K562 (cell line): ENCODE results near the gene SUCNR1. TPM values are rescaled to one million over a fixed set of nuclear protein-coding genes. Genes with fewer than 3 reads are reported as not detected.

Experiments
- ARID3A ChIP-seq: IDR thresholded peaks from 2 replicates; pipeline ENCODE4 v1.6.1; 2012; ENCODE audit warnings: low read depth, low read length, improper control_type of control experiment, borderline replicate concordance
- CCNT2 ChIP-seq: IDR thresholded peaks from 2 replicates; pipeline ENCODE4 v1.6.1; 2011; ENCODE audit warnings: borderline replicate concordance, low read depth, mild to moderate bottlenecking, moderate library complexity, mixed read lengths, low read length; ENCODE audit not compliant: insufficient read length; ENCODE audit errors: extremely low read depth
- CEBPB ChIP-seq: fragments of 450-650 bp; IDR thresholded peaks from 2 replicates; pipeline ENCODE4 v1.6.1; 2016; ENCODE audit warnings: missing genetic modification characterization, missing compliant biosample characterization
- CEBPG ChIP-seq, 3 experiments: fragments of 200-800 bp in 1 of 3; sonication (Bioruptor generic) in 1 of 3; sonication (generic) in 1 of 3; formaldehyde crosslinking in 1 of 3; IDR thresholded peaks in 2 of 3; conservative IDR thresholded peaks in 1 of 3; 2 replicates each; pipeline versions ENCODE4 v1.6.1 to v1.8.0; 2016 to 2022; ENCODE audit warnings: missing compliant biosample characterization in 2 of 3, missing genetic modification characterization in 2 of 3, mild to moderate bottlenecking in 1 of 3, missing genetic modification reagents in 1 of 3
- CREB1 ChIP-seq, 2 experiments: sonication (generic) in 1 of 2; formaldehyde crosslinking in 1 of 2; IDR thresholded peaks; 2 replicates each; pipeline versions ENCODE4 v1.6.1 to v1.8.0; 2012 to 2022; ENCODE audit warnings: inconsistent platforms in 1 of 2, mild to moderate bottlenecking in 1 of 2, missing genetic modification reagents in 1 of 2, moderate library complexity in 1 of 2
- E2F6 ChIP-seq, 2 experiments: IDR thresholded peaks; 2 replicates each; pipeline ENCODE4 v1.6.1; 2011; ENCODE audit warnings: borderline replicate concordance in 1 of 2, control low read depth in 1 of 2, low read depth in 1 of 2, low read length in 1 of 2, mild to moderate bottlenecking in 1 of 2, mixed read lengths in 1 of 2, moderate library complexity in 1 of 2; ENCODE audit not compliant: insufficient read depth in 1 of 2, insufficient read length in 1 of 2, poor library complexity in 1 of 2, severe bottlenecking in 1 of 2; ENCODE audit errors: extremely low read depth in 1 of 2
- GATAD2A ChIP-seq: fragments of 450-650 bp; IDR thresholded peaks from 2 replicates; pipeline ENCODE4 v1.6.1; 2017
- HMGXB4 ChIP-seq: sonication (generic); formaldehyde crosslinking; IDR thresholded peaks from 2 replicates; pipeline ENCODE4 v1.8.1; 2023; ENCODE audit warnings: mild to moderate bottlenecking, missing genetic modification reagents
- MAFK ChIP-seq: IDR thresholded peaks from 2 replicates; pipeline ENCODE4 v1.6.1; 2011; ENCODE audit warnings: low read length, improper control_type of control experiment
- MEIS2 ChIP-seq: fragments of 450-650 bp; IDR thresholded peaks from 2 replicates; pipeline ENCODE4 v1.6.1; 2014; ENCODE audit warnings: mild to moderate bottlenecking; ENCODE audit not compliant: partially characterized antibody
- MTA1 ChIP-seq: fragments of 450-650 bp; IDR thresholded peaks from 2 replicates; pipeline ENCODE4 v1.6.1; 2017; ENCODE audit warnings: borderline replicate concordance
- PKNOX1 ChIP-seq: fragments of 450-650 bp; IDR thresholded peaks from 2 replicates; pipeline ENCODE4 v1.6.1; 2016
- TEAD4 ChIP-seq, 2 experiments: sonication (generic) in 1 of 2; formaldehyde crosslinking in 1 of 2; IDR thresholded peaks; 2 replicates each; pipeline versions ENCODE4 v1.6.1 to v1.8.0; 2012 to 2022; ENCODE audit warnings: borderline replicate concordance in 1 of 2, inconsistent platforms in 1 of 2, low read length in 1 of 2, mild to moderate bottlenecking in 1 of 2, missing genetic modification reagents in 1 of 2
- polyA plus RNA-seq, 8 experiments: library from polyadenylated mRNA; depleted of rRNA in 4 of 8; stranded (reverse) in 5 of 8; unstranded in 3 of 8; fragments of >200 nt; fragmentation: Nextera tagmentation in 2 of 8; fragmentation: Illumina TruSeq in 1 of 8; extraction: Ambion mirVana in 2 of 8; extraction: Trizol in 1 of 8; gene quantifications; 2 replicates each; pipeline versions ENCODE4 v1.2.1 to v1.2.3, GENCODE V29; 2011 to 2014; ENCODE audit warnings: inconsistent platforms in 1 of 8, missing spikeins in 1 of 8
- total RNA-seq, 7 experiments: library from RNA; depleted of rRNA in 6 of 7; stranded (reverse); fragments of >200 nt in 6 of 7; fragmentation: Illumina TruSeq in 2 of 7; extraction: Trizol in 2 of 7; gene quantifications; 2 replicates each; pipeline versions ENCODE4 v1.2.1 to v1.2.3, GENCODE V29; 2011 to 2021; ENCODE audit warnings: low replicate concordance in 1 of 7

Gene SUCNR1
- total and polyA plus RNA-seq, 9 of the 15 experiments (the other 6 are each of a cell fraction or from before 2014, with no cell fraction given): 0.04 to 0.54 (median 0.13) TPM

GRCh38 chr3:151837057-151837456 is 36.4 kb upstream of the SUCNR1 start (continued):
- TF ChIP-seq HMGXB4 (CRISPR knock-in tag) (no peak), GATAD2A (0 out of 2 replicates have a peak, but pooled peaks have one; percentile 47), PKNOX1 (peak; percentile 88), MTA1 (0 out of 2 replicates have a peak, but pooled peaks have one; percentile 53), TEAD4 (IDR thresholded peaks at IDR 0.05; ENCODE audit: low read length) (peak; percentile 67), TEAD4 (CRISPR knock-in tag; IDR thresholded peaks at IDR 0.05; ENCODE audit: borderline replicate concordance) (no peak), ARID3A (peak; percentile 29; the same call in 1 of the 2 replicates), E2F6 (IDR thresholded peaks at IDR 0.05; ENCODE audit: borderline replicate concordance in 1 of 2, extremely low read depth in 1 of 2, insufficient read depth in 1 of 2, insufficient read length in 1 of 2, low read depth in 1 of 2, low read length in 1 of 2, poor library complexity in 1 of 2, severe bottlenecking in 1 of 2) (peak; percentile 24 to 48), CCNT2 (peak; percentile 29), MEIS2 (peak; percentile 94), CEBPB (tag) (peak; percentile 76), MAFK (peak; percentile 94), CEBPG (CRISPR knock-in tag; IDR thresholded peaks at IDR 0.05) (no peak), CEBPG (tag; conservative IDR thresholded peaks at IDR 0.05 in 1 of 2, IDR thresholded peaks at IDR 0.05 in 1 of 2) (peak; percentile 40; a peak in 2 of 4 replicates), CREB1 (IDR thresholded peaks at IDR 0.05) (no peak), CREB1 (CRISPR knock-in tag; IDR thresholded peaks at IDR 0.05) (0 out of 2 replicates have a peak, but pooled peaks have one; percentile 17)
